Glutamatergic neuron (in vitro differentiated cells): Measurements from ENCODE around the gene MYO18B. TPM values are rescaled to one million over a fixed set of nuclear protein-coding genes. Genes with fewer than 3 reads are reported as not detected.

Source experiments
- DNase-seq: peaks from one replicate; pipeline ENCODE4 v3.0.0; 2022
- H3K27ac Mint-ChIP-seq: one replicate; pipeline ENCODE4 v1.8.0; 2020; ENCODE audit warnings: mild to moderate bottlenecking, mixed read lengths, inconsistent platforms; ENCODE audit not compliant: unreplicated experiment
- H3K27me3 Mint-ChIP-seq: one replicate; pipeline ENCODE4 v1.8.0; 2020; ENCODE audit warnings: mild to moderate bottlenecking, moderate library complexity, mixed read lengths, inconsistent platforms; ENCODE audit not compliant: unreplicated experiment
- H3K36me3 Mint-ChIP-seq: one replicate; pipeline ENCODE4 v1.8.0; 2020; ENCODE audit warnings: mild to moderate bottlenecking, mixed read lengths, inconsistent platforms; ENCODE audit not compliant: unreplicated experiment
- H3K4me1 Mint-ChIP-seq: one replicate; pipeline ENCODE4 v1.8.0; 2020; ENCODE audit warnings: mild to moderate bottlenecking, low read depth, mixed read lengths, inconsistent platforms; ENCODE audit not compliant: unreplicated experiment
- H3K4me3 Mint-ChIP-seq: one replicate; pipeline ENCODE4 v1.8.0; 2020; ENCODE audit warnings: mild to moderate bottlenecking, mixed read lengths, inconsistent platforms; ENCODE audit not compliant: unreplicated experiment
- H3K9me3 Mint-ChIP-seq: one replicate; pipeline ENCODE4 v1.8.0; 2020; ENCODE audit warnings: mild to moderate bottlenecking, moderate library complexity, mixed read lengths, inconsistent platforms; ENCODE audit not compliant: unreplicated experiment
- CTCF ChIP-seq: fragments of 200-600 bp; sonication (generic); IDR thresholded peaks from one replicate; pipeline ENCODE4 v1.5.0; 2021; ENCODE audit not compliant: partially characterized antibody, unreplicated experiment
- total RNA-seq: library from RNA; stranded (reverse); fragmentation: NEBNext Ultra II Directional; extraction: Animal tissue kit (Norgen Biotek cat#: 25700); gene quantifications from one replicate; pipeline ENCODE4 v1.2.1, GENCODE V29; 2021; ENCODE audit not compliant: unreplicated experiment

The MYO18B gene
- total RNA-seq, 1 donor from 2014 or later, result 0.25 TPM

GRCh38 chr22:26066534-26066933 is 324.5 kb downstream of the MYO18B start:
- Mint-ChIP-seq H3K4me1 (peaks cover 9% of the 10 kb centered on the region), H3K4me3 (no peak overlapping the region), H3K9me3 (peaks cover 2% of the 10 kb centered on the region), H3K36me3 (no peaks in the 10 kb centered on the region), H3K27me3 (peaks cover 4% of the 10 kb centered on the region), H3K27ac (peak overlapping the region; percentile 44)
- no peak for TF ChIP-seq CTCF
- DNase-seq, result peak; percentile 21

DNA sequence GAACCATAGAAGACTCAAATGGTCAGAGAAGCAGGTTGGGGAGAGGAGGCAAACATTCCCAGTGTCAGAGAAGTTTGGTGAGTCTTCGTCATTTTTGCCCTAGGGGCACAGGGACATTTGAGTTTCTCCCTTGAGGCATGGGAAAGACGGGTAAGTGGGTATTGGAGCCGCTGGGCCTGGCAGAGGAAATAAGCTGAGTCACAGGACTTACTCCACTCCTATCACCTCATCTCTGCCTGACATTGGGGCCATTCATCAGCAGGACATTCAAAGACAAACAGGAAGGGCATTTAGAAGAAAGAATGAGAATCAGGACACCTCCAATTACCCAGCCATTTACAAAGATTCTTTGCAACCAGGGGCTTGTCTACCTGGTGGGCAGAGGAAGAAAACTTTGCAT is 326.6 kb downstream of the MYO18B start:
- Mint-ChIP-seq H3K9me3 (peaks cover 2% of the 10 kb centered on the region), H3K36me3 (no peaks in the 10 kb centered on the region), H3K27ac (no peak overlapping the region), H3K4me1 (peaks cover 9% of the 10 kb centered on the region), H3K27me3 (peaks cover 4% of the 10 kb centered on the region), H3K4me3 (no peak overlapping the region)
- no peak for DNase-seq
- no peak for TF ChIP-seq CTCF

GRCh38 chr22:26072621-26073020 is 330.6 kb downstream of the MYO18B start:
- H3K9me3 Mint-ChIP-seq, result peaks cover under 1% of the 10 kb centered on the region
- H3K36me3 Mint-ChIP-seq, result no peaks in the 10 kb centered on the region
- no peak overlapping the region for H3K27ac Mint-ChIP-seq
- TF ChIP-seq CTCF, result no peak
- no peak overlapping the region for H3K4me3 Mint-ChIP-seq
- H3K4me1 Mint-ChIP-seq, result no peaks in the 10 kb centered on the region
- H3K27me3 Mint-ChIP-seq, result peaks cover 3% of the 10 kb centered on the region
- no peak for DNase-seq

GRCh38 chr22:26075251-26075650 is 333.3 kb downstream of the MYO18B start:
- H3K4me3 Mint-ChIP-seq, result no peak overlapping the region
- TF ChIP-seq CTCF, result no peak
- H3K36me3 Mint-ChIP-seq, result no peaks in the 10 kb centered on the region
- H3K27ac Mint-ChIP-seq, result no peak overlapping the region
- no peaks in the 10 kb centered on the region for H3K4me1 Mint-ChIP-seq
- no peaks in the 10 kb centered on the region for H3K9me3 Mint-ChIP-seq
- no peak for DNase-seq
- no peaks in the 10 kb centered on the region for H3K27me3 Mint-ChIP-seq

GRCh38 chr22:26079009-26079408 is 337.0 kb downstream of the MYO18B start:
- DNase-seq, result no peak
- Mint-ChIP-seq H3K36me3 (no peaks in the 10 kb centered on the region), H3K27ac (no peak overlapping the region), H3K4me3 (no peak overlapping the region), H3K4me1 (no peaks in the 10 kb centered on the region), H3K9me3 (no peaks in the 10 kb centered on the region), H3K27me3 (no peaks in the 10 kb centered on the region)
- no peak for TF ChIP-seq CTCF

Other genes with a start within 250 kb of the MYO18B start
- 12.4 TPM for gene GRK3, start 177.5 kb upstream of the MYO18B start, total RNA-seq